ENCODE measurements around the gene BLCAP.

DNA sequence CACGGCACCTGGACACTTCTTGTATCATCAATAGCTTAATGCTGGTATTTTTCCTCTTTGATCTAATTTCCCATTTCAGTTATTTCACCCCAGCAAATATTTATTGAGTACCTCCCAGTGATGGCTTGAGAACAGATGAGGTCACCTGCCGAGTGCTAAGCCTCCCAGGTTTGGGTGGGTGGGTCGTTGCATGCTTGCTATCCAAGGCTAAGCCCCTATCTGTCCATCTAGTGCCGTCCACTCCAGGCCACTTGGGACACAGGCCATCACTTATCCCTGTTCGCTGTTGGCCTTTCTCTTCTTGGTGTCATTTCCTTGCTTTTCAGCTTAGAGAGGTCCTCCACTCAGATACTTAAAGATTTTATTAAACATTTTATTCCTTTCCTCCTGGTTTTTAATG is 17.4 kb downstream of the BLCAP start:
- no peak for TF ChIP-seq EZH2 (IDR thresholded peaks at IDR 0.05)
- TF ChIP-seq POLR2AphosphoS5 (IDR thresholded peaks at IDR 0.05; ENCODE audit: borderline replicate concordance, low read depth, low read length) = no peak
- TF ChIP-seq FOXP2 (optimal IDR thresholded peaks at IDR 0.05; ENCODE audit: control extremely low read depth, extremely low read length, insufficient read depth) = no peak
